ENCODE measurements around the gene RNF121.

RNF121 gene

GRCh38 chr11:72012897-72013721 is 84.3 kb downstream of the RNF121 start:
- H3K27ac Mint-ChIP-seq: no peak overlapping the region
- peaks cover 54% of the 10 kb centered on the region for H3K36me3 Mint-ChIP-seq (ENCODE audit: low read depth)
- no peaks in the 10 kb centered on the region for H3K4me1 Mint-ChIP-seq
- DNase-seq: no peak
- no peaks in the 10 kb centered on the region for H3K27me3 Mint-ChIP-seq
- ATAC-seq: no peak
- no peak overlapping the region for H3K4me3 Mint-ChIP-seq
- no peaks in the 10 kb centered on the region for H3K9me3 Mint-ChIP-seq

- Mint-ChIP-seq H3K4me3 (no peak overlapping the region), H3K36me3 (ENCODE audit: low read depth) (peaks cover 53% of the 10 kb centered on the region), H3K27me3 (no peaks in the 10 kb centered on the region), H3K4me1 (no peaks in the 10 kb centered on the region), H3K9me3 (no peaks in the 10 kb centered on the region), H3K27ac (no peak overlapping the region)
- DNase-seq: no peak
- ATAC-seq: no peak
Measured at GRCh38 chr11:72013765-72014711, 85.2 kb downstream of the RNF121 start.

DNA sequence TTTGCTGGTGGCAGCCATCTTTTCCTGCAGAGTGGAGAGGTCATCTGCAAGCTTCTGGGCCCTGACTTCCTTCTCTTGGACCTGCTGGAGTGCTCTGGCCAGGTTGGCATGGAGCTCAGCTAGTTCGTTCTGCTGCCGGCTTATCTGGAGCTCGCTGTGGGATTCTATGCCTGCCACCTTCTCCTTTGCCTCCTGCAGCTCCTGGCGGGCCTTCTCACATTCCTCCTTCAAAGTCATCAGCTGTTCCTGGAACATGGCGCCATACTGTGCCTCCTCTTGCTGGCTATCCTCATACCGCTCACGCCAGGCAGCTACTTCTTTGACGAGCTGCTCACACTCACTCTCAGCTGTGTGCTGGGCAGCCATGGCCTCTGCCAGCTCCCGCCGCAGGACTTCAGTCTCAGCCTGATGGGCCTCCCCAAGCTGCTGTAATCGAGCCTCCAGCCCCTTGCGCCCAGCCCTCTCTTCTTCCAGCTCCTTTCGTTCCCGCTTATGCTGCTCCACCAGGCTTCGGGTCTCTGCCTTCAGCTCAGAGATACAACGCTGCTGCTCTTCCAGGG is 86.0 kb downstream of the RNF121 start:
- Mint-ChIP-seq H3K4me3 (no peak overlapping the region), H3K9me3 (no peaks in the 10 kb centered on the region), H3K4me1 (no peaks in the 10 kb centered on the region), H3K27me3 (no peaks in the 10 kb centered on the region), H3K27ac (no peak overlapping the region), H3K36me3 (ENCODE audit: low read depth) (peaks cover 54% of the 10 kb centered on the region)
- ATAC-seq (no peak), DNase-seq (no peak)

DNA sequence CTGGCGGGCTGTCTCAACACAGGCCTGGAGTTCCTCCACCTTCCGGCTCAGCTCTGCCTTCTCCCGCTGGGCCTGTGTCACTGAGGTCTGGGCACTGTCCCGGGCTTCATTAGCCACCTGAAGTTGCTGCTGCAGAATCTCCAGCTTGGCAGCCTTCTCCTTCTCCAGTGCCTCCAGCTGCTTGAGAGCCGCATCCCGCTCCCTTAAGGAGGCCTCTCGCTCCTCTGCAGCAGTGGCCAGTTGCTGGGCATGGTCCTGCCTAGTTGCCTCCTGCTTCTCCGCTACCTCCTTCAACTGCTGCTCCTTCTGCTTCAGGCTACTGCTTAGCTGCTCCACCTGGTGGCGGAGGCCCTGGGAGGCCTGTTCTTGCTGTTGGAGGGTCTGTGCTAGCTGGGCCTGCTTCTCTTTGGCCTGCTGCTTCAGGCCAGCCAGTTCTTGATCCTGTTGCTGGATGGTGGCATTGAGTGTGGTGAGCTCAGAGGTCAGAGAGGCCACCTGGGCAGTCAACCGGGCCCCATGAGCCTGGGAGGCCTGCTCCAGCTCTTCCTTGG is 86.7 kb downstream of the RNF121 start:
- peak overlapping the region; percentile 19 for H3K27ac Mint-ChIP-seq
- no peak overlapping the region for H3K4me3 Mint-ChIP-seq
- no peak for DNase-seq
- H3K4me1 Mint-ChIP-seq: no peaks in the 10 kb centered on the region
- no peak for ATAC-seq
- no peaks in the 10 kb centered on the region for H3K27me3 Mint-ChIP-seq
- H3K9me3 Mint-ChIP-seq: no peaks in the 10 kb centered on the region
- peaks cover 58% of the 10 kb centered on the region for H3K36me3 Mint-ChIP-seq (ENCODE audit: low read depth)

DNA sequence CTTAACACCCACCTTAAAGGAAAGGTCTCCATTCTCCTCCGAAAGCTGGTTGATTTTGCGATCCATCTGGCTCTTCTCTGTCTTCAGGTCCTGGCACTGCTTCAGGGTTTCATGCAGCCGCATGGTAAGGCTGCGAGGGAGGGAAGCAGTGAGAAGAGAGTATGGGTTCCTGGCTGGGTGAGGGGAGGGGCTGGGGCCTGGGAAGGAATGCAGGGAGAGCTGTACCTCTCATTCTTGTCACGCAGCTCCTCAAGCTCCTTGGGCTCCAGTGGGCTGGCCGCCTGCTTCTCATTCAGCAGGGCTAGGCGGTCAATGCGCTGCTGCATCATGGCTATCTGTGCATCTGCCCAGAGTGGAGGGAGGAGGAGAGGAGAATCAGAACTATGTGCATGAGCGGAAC is 89.3 kb downstream of the RNF121 start:
- DNase-seq (no peak), ATAC-seq (no peak)
- H3K9me3 Mint-ChIP-seq: no peaks in the 10 kb centered on the region
- no peaks in the 10 kb centered on the region for H3K27me3 Mint-ChIP-seq
- peaks cover 67% of the 10 kb centered on the region for H3K36me3 Mint-ChIP-seq (ENCODE audit: low read depth)
- no peak overlapping the region for H3K4me3 Mint-ChIP-seq
- no peaks in the 10 kb centered on the region for H3K4me1 Mint-ChIP-seq
- H3K27ac Mint-ChIP-seq: peak overlapping the region; percentile 12

DNA sequence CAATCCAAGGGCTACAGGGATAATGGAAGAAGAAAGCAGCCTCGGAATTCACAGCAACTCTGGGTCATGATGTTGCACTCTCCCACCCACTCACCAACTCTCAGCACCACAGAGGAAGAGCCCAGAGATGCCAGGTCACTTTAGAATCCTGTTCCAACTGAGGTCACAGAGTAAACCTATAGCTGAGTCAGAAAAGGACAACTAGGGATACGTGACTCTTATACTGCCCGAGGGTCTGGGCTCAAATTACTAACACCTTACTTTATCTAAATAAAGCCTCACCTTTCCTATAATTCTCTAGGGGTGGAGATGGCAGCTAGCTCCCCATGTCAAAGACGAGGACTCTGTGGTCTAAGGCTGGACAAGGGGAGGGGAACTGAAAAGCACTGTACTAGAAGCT is 94.5 kb downstream of the RNF121 start:
- Mint-ChIP-seq H3K4me1 (peaks cover 15% of the 10 kb centered on the region), H3K27me3 (no peaks in the 10 kb centered on the region), H3K27ac (no peak overlapping the region), H3K36me3 (ENCODE audit: low read depth) (peaks cover 40% of the 10 kb centered on the region), H3K4me3 (no peak overlapping the region), H3K9me3 (no peaks in the 10 kb centered on the region)
- DNase-seq (no peak), ATAC-seq (no peak)

- no peaks in the 10 kb centered on the region for H3K9me3 Mint-ChIP-seq
- no peak for ATAC-seq
Measured at GRCh38 chr11:72024069-72024754, 95.4 kb downstream of the RNF121 start.

DNA sequence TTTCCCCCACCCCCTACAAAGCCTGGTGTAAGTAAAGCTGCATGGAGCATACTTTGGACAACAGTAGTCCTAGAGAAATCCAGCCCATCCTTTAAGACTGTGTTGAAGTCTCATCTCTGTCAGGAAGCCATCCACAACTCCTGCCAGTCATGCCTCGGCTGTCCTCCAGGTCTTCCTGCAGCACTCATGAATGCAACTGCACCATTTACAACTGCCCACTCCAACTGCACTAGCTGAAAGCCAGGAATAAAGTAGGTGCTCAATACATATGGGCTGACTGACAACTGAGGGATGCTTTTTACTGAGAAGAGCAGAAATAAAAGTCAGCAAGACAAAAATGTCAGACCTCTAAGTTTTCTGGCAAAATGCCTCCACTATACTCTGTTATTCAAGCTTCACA is 97.2 kb downstream of the RNF121 start:
- ATAC-seq (no peak), DNase-seq (no peak)
- Mint-ChIP-seq H3K36me3 (ENCODE audit: low read depth) (peaks cover 23% of the 10 kb centered on the region), H3K27ac (no peak overlapping the region), H3K4me1 (peaks cover 34% of the 10 kb centered on the region), H3K4me3 (no peak overlapping the region), H3K9me3 (no peaks in the 10 kb centered on the region), H3K27me3 (no peaks in the 10 kb centered on the region)

More at GRCh38 chr11:72024069-72024754, 95.4 kb downstream of the RNF121 start:
- H3K36me3 Mint-ChIP-seq (ENCODE audit: low read depth): peaks cover 36% of the 10 kb centered on the region
- H3K27ac Mint-ChIP-seq: no peak overlapping the region
- DNase-seq: no peak
- H3K27me3 Mint-ChIP-seq: no peaks in the 10 kb centered on the region
- H3K4me1 Mint-ChIP-seq: peaks cover 23% of the 10 kb centered on the region
- H3K4me3 Mint-ChIP-seq: no peak overlapping the region

- Mint-ChIP-seq H3K4me3 (no peak overlapping the region), H3K9me3 (no peaks in the 10 kb centered on the region), H3K36me3 (ENCODE audit: low read depth) (peaks cover 20% of the 10 kb centered on the region), H3K27me3 (no peaks in the 10 kb centered on the region), H3K4me1 (peaks cover 35% of the 10 kb centered on the region), H3K27ac (no peak overlapping the region)
- ATAC-seq (no peak), DNase-seq (no peak)
Measured at GRCh38 chr11:72030472-72031045, 101.7 kb downstream of the RNF121 start.

DNA sequence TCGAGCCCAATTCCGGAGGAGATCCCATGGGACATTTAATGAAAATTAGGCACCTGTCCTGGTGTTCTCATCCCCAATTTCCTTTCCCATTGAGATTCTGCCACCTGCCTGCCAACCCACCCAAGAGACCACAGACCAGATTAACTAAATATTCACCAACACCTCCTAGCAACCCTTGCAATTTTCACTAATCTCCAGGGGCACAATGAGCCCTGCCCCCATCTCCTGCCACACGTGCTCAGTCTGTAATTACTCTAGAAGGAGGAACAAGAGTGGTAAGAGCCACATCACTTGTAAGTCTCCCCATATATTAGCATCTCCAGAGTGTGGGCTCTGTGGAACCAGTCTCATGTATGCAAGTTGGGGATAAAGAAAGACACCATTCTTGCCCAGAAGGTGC is 107.8 kb downstream of the RNF121 start:
- Mint-ChIP-seq H3K27me3 (no peaks in the 10 kb centered on the region), H3K9me3 (no peaks in the 10 kb centered on the region), H3K36me3 (ENCODE audit: low read depth) (peaks cover 23% of the 10 kb centered on the region), H3K4me1 (peaks cover 13% of the 10 kb centered on the region), H3K4me3 (no peak overlapping the region), H3K27ac (peak overlapping the region; percentile 70)
- no peak for ATAC-seq
- DNase-seq: no peak

- no peak overlapping the region for H3K27ac Mint-ChIP-seq
- no peak for ATAC-seq
- peaks cover 24% of the 10 kb centered on the region for H3K36me3 Mint-ChIP-seq (ENCODE audit: low read depth)
- no peaks in the 10 kb centered on the region for H3K9me3 Mint-ChIP-seq
- H3K27me3 Mint-ChIP-seq: no peaks in the 10 kb centered on the region
- peaks cover 22% of the 10 kb centered on the region for H3K4me1 Mint-ChIP-seq
- H3K4me3 Mint-ChIP-seq: no peak overlapping the region
- no peak for DNase-seq
Measured at GRCh38 chr11:72037554-72038311, 108.9 kb downstream of the RNF121 start.

GRCh38 chr11:72038491-72038890 is 109.6 kb downstream of the RNF121 start:
- ATAC-seq (no peak), DNase-seq (no peak)
- peaks cover 21% of the 10 kb centered on the region for H3K36me3 Mint-ChIP-seq (ENCODE audit: low read depth)
- no peak overlapping the region for H3K4me3 Mint-ChIP-seq
- H3K4me1 Mint-ChIP-seq: peaks cover 22% of the 10 kb centered on the region
- no peaks in the 10 kb centered on the region for H3K27me3 Mint-ChIP-seq
- H3K9me3 Mint-ChIP-seq: no peaks in the 10 kb centered on the region
- H3K27ac Mint-ChIP-seq: no peak overlapping the region

Data from activated naive CD8-positive, alpha-beta T cell treated with anti-CD3 and anti-CD28 coated beads, Interleukin-2, amount 50 U/mL, for 24 hours (primary cell).